Activated CD8-positive, alpha-beta memory T cell treated with anti-CD3 and anti-CD28 coated beads, Interleukin-2, amount 50 U/mL, for 4 hours (primary cell): Measurements from ENCODE around the gene GFOD1.
"Not testable (repeated sequence)": the region's sequence is repeated elsewhere in the genome, so short reads cannot be mapped to it uniquely, and the experiment has no call there.

ENCODE experiments used
- DNase-seq: peaks from one replicate; pipeline ENCODE4 v3.0.0-alpha.2; 2020

The GFOD1 gene

GRCh38 chr6:13398421-13398994, 88.9 kb downstream of the GFOD1 start:
- no peak for DNase-seq

- no peak for DNase-seq
These were observed 89.4 kb downstream of the GFOD1 start for GRCh38 chr6:13398069-13398381.

- no peak for DNase-seq
These were observed 89.9 kb downstream of the GFOD1 start for GRCh38 chr6:13397359-13398068.

GRCh38 chr6:13396241-13396792, 91.1 kb downstream of the GFOD1 start:
- DNase-seq: no peak

- no peak for DNase-seq
These were observed 91.8 kb downstream of the GFOD1 start for GRCh38 chr6:13395272-13396237.

GRCh38 chr6:13392462-13392861, 94.9 kb downstream of the GFOD1 start:
- no peak for DNase-seq

GRCh38 chr6:13391537-13391936, 95.9 kb downstream of the GFOD1 start:
- no peak for DNase-seq

GRCh38 chr6:13390658-13391057, 96.7 kb downstream of the GFOD1 start:
- DNase-seq: no peak

- DNase-seq: not testable (repeated sequence)
These were observed 98.2 kb downstream of the GFOD1 start for GRCh38 chr6:13389237-13389636.

- DNase-seq: not testable (repeated sequence)
These were observed 98.6 kb downstream of the GFOD1 start for GRCh38 chr6:13388769-13389168.

- no peak for DNase-seq
These were observed 102.4 kb downstream of the GFOD1 start for GRCh38 chr6:13384966-13385365.

- DNase-seq: no peak
These were observed 102.9 kb downstream of the GFOD1 start for GRCh38 chr6:13384506-13384905.

- DNase-seq: no peak
These were observed 103.9 kb downstream of the GFOD1 start for GRCh38 chr6:13383328-13384163.

- DNase-seq: no peak
These were observed 106.6 kb downstream of the GFOD1 start for GRCh38 chr6:13380761-13381160.

GRCh38 chr6:13378669-13379590, 108.5 kb downstream of the GFOD1 start:
- DNase-seq: no peak

- DNase-seq: no peak
These were observed 110.2 kb downstream of the GFOD1 start for GRCh38 chr6:13377054-13377758.

- peak; percentile 32 for DNase-seq
These were observed 112.0 kb downstream of the GFOD1 start for GRCh38 chr6:13375360-13375878.

GRCh38 chr6:13373919-13374318, 113.5 kb downstream of the GFOD1 start:
- DNase-seq: no peak

GRCh38 chr6:13373488-13373886, 113.9 kb downstream of the GFOD1 start:
- no peak for DNase-seq

- DNase-seq: no peak
These were observed 114.5 kb downstream of the GFOD1 start for GRCh38 chr6:13372688-13373487.
